Mammary epithelial cell (primary cell): Measurements from ENCODE around the gene NLGN2.

ENCODE experiments used
- CTCF ChIP-seq, 2 donors: IDR thresholded peaks in 1 of 2; conservative IDR thresholded peaks in 1 of 2; 2 replicates each; pipeline ENCODE4 v1.5.1; 2011 to 2012; ENCODE audit warnings: inconsistent platforms in 2 of 2, low read length in 2 of 2, mild to moderate bottlenecking in 2 of 2, control low read depth in 1 of 2, low read depth in 1 of 2; ENCODE audit not compliant: insufficient read depth in 1 of 2; ENCODE audit errors: extremely low read depth in 1 of 2
- EZH2 ChIP-seq: IDR thresholded peaks from 2 replicates; pipeline ENCODE4 v1.6.1; 2012; ENCODE audit warnings: low read length, inconsistent platforms, borderline replicate concordance

- no peak for TF ChIP-seq EZH2
- no peak for TF ChIP-seq CTCF (conservative IDR thresholded peaks at IDR 0.05 in 1 of 2, IDR thresholded peaks at IDR 0.05 in 1 of 2; ENCODE audit: extremely low read depth in 1 of 2, insufficient read depth in 1 of 2, low read depth in 1 of 2, low read length in 2 of 2)
These were observed 23.7 kb upstream of the NLGN2 start for GRCh38 chr17:7383742-7384488.
